ENCODE results near the gene SYNPR. TPM values are rescaled to one million over a fixed set of nuclear protein-coding genes. Genes with fewer than 3 reads are reported as not detected.

Gene SYNPR
- total RNA-seq, 1 experiment from 2014 or later, result not detected

DNA sequence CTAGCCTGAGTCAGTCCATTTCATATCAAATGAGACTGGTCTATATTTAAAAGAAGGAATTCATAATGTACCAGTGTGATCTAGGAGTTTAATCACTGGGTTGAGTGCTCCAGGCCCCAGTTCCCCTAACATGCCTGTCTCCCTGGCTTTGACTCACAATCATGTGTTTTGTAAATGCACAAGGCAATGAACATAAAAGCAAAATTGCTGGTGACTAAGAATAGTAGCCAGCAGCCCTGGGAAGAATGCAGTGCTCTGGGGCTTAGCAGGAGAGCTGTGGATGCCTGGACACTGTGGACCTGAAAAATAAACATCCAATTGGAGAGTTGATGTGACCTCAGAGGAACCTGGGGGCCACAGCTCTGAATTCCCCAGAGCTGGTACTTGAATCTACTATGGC lies 50.3 kb downstream of the SYNPR start:
- Mint-ChIP-seq H3K27ac (ENCODE audit: unreplicated experiment) (no peak overlapping the region), H3K36me3 (ENCODE audit: insufficient read depth, unreplicated experiment) (no peaks in the 10 kb centered on the region), H3K9me3 (ENCODE audit: unreplicated experiment) (no peaks in the 10 kb centered on the region), H3K4me1 (ENCODE audit: low read depth, unreplicated experiment) (no peaks in the 10 kb centered on the region), H3K27me3 (ENCODE audit: insufficient read depth, unreplicated experiment) (peaks cover 3% of the 10 kb centered on the region), H3K4me3 (ENCODE audit: unreplicated experiment) (no peak overlapping the region)
- no peaks in the 10 kb centered on the region for H3K9me3 ChIP-seq
- DNase-seq, result no peak
- H3K36me3 ChIP-seq (ENCODE audit: control insufficient read depth, insufficient read depth, low read length), result no peaks in the 10 kb centered on the region
- H3K4me3 ChIP-seq (ENCODE audit: low read depth, low read length), result no peak overlapping the region
- TF ChIP-seq, protein P1, sequence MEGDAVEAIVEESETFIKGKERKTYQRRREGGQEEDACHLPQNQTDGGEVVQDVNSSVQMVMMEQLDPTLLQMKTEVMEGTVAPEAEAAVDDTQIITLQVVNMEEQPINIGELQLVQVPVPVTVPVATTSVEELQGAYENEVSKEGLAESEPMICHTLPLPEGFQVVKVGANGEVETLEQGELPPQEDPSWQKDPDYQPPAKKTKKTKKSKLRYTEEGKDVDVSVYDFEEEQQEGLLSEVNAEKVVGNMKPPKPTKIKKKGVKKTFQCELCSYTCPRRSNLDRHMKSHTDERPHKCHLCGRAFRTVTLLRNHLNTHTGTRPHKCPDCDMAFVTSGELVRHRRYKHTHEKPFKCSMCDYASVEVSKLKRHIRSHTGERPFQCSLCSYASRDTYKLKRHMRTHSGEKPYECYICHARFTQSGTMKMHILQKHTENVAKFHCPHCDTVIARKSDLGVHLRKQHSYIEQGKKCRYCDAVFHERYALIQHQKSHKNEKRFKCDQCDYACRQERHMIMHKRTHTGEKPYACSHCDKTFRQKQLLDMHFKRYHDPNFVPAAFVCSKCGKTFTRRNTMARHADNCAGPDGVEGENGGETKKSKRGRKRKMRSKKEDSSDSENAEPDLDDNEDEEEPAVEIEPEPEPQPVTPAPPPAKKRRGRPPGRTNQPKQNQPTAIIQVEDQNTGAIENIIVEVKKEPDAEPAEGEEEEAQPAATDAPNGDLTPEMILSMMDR (IDR thresholded peaks at IDR 0.05; ENCODE audit: insufficient read depth in 1 of 2, low read depth in 1 of 2, low read length in 1 of 2, severe bottlenecking in 1 of 2, unreplicated experiment in 1 of 2), result no peak
- POLR2A ChIA-PET, result no interaction called here
- intact Hi-C loops (cut with micrococcal nuclease; ENCODE audit: unreplicated experiment), result no loop called here
- no peaks in the 10 kb centered on the region for H3K4me1 ChIP-seq
- CTCF ChIA-PET, result no interaction called here
- no TSS peak for BruUV-seq (replicated peaks)
- H3K27me3 ChIP-seq (replicated peaks; ENCODE audit: control insufficient read depth, insufficient read depth, low read length), result no peaks in the 10 kb centered on the region

DNA sequence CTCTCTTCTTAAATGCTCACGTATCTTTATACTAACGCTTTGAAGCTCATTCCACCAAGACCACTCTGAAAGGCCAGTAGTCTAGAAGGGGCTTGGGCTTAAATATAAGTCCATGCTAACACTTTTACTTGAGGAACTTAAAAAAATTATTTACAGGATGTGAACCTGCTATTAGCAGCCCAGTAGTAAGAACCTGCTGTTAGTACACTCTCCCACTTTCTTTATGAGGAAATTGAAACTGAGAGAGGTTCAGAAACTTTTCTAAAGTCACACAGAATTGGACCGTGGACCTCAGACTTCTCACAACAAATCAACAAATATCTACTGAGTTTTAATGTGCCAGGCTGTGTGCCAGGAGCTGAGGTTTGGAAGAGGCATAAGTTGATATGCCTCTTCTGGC lies 53.4 kb downstream of the SYNPR start:
- ChIA-PET CTCF (no interaction called here), POLR2A (no interaction called here)
- Histone ChIP-seq H3K4me3 (ENCODE audit: low read depth, low read length) (no peak overlapping the region), H3K27me3 (replicated peaks; ENCODE audit: control insufficient read depth, insufficient read depth, low read length) (no peaks in the 10 kb centered on the region), H3K9me3 (no peaks in the 10 kb centered on the region), H3K36me3 (ENCODE audit: control insufficient read depth, insufficient read depth, low read length) (no peaks in the 10 kb centered on the region), H3K4me1 (no peaks in the 10 kb centered on the region)
- no peak overlapping the region for H3K4me3 Mint-ChIP-seq (ENCODE audit: unreplicated experiment)
- H3K27me3 Mint-ChIP-seq (ENCODE audit: insufficient read depth, unreplicated experiment), result no peaks in the 10 kb centered on the region
- DNase-seq, result no peak
- TF ChIP-seq, protein P1 (IDR thresholded peaks at IDR 0.05; ENCODE audit: insufficient read depth in 1 of 2, low read depth in 1 of 2, low read length in 1 of 2, severe bottlenecking in 1 of 2, unreplicated experiment in 1 of 2), result no peak
- no peaks in the 10 kb centered on the region for H3K4me1 Mint-ChIP-seq (ENCODE audit: low read depth, unreplicated experiment)
- no peaks in the 10 kb centered on the region for H3K36me3 Mint-ChIP-seq (ENCODE audit: insufficient read depth, unreplicated experiment)
- H3K27ac Mint-ChIP-seq (ENCODE audit: unreplicated experiment), result no peak overlapping the region
- BruUV-seq (replicated peaks), result no TSS peak
- intact Hi-C loops (cut with micrococcal nuclease; ENCODE audit: unreplicated experiment), result no loop called here
- H3K9me3 Mint-ChIP-seq (ENCODE audit: unreplicated experiment), result no peaks in the 10 kb centered on the region

DNA sequence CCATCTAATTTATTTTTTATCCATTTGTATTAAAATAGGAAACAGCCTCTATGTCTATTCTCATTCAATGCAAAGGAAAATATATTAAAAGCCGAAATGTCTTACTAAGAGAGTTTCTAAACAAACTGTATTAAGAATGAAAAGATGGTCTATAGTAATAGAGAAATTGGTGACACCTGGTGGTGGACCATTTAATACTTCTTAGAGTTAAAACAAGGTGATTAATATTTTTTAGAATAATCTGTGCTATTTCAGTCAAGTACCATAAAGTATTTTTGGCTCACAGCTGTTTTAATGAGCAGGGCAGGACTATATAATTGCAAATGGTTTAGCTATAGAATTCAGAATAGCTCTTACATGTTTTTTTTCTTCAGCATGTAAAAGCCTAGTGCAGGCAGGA lies 55.7 kb downstream of the SYNPR start:
- no peaks in the 10 kb centered on the region for H3K9me3 Mint-ChIP-seq (ENCODE audit: unreplicated experiment)
- intact Hi-C loops (cut with micrococcal nuclease; ENCODE audit: unreplicated experiment), result no loop called here
- Histone ChIP-seq H3K27me3 (replicated peaks; ENCODE audit: control insufficient read depth, insufficient read depth, low read length) (no peaks in the 10 kb centered on the region), H3K4me1 (no peaks in the 10 kb centered on the region), H3K9me3 (no peaks in the 10 kb centered on the region), H3K36me3 (ENCODE audit: control insufficient read depth, insufficient read depth, low read length) (no peaks in the 10 kb centered on the region), H3K4me3 (ENCODE audit: low read depth, low read length) (no peak overlapping the region)
- BruUV-seq (replicated peaks), result no TSS peak
- ChIA-PET CTCF (no interaction called here), POLR2A (no interaction called here)
- no peaks in the 10 kb centered on the region for H3K4me1 Mint-ChIP-seq (ENCODE audit: low read depth, unreplicated experiment)
- no peaks in the 10 kb centered on the region for H3K36me3 Mint-ChIP-seq (ENCODE audit: insufficient read depth, unreplicated experiment)
- no peak overlapping the region for H3K4me3 Mint-ChIP-seq (ENCODE audit: unreplicated experiment)
- TF ChIP-seq, protein P1 (IDR thresholded peaks at IDR 0.05; ENCODE audit: insufficient read depth in 1 of 2, low read depth in 1 of 2, low read length in 1 of 2, severe bottlenecking in 1 of 2, unreplicated experiment in 1 of 2), result peak in 1 of 2 experiments; percentile 19
- no peaks in the 10 kb centered on the region for H3K27me3 Mint-ChIP-seq (ENCODE audit: insufficient read depth, unreplicated experiment)
- DNase-seq, result no peak
- no peak overlapping the region for H3K27ac Mint-ChIP-seq (ENCODE audit: unreplicated experiment)
